ENCODE measurements around the gene BACH2.
"Not testable (repeated sequence)": the region's sequence is repeated elsewhere in the genome, so short reads cannot be mapped to it uniquely, and the experiment has no call there.

Gene BACH2

GRCh38 chr6:90149280-90149679 is 147.4 kb downstream of the BACH2 start:
- no peak for DNase-seq

DNA sequence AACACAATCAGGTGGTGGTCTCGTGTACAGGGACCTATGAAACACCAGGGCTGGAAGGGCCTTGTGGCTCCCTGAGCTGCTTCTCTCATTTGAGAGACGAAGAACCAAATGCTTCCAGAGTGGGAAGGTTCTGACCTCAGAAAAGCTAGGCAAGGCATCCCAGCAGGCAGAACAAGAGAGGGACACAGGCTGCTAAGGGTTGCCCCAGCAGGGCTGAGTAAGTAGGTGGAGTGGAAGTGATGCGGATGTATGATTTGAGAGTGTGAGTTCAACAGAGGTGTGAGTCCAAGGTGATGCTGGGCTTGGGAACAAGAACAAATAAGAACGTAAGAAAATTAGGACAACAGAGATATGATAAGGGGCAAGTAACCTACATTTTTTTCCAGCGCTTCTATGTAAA is 147.8 kb downstream of the BACH2 start:
- no peak for DNase-seq

- DNase-seq: peak; percentile 77
Observed at GRCh38 chr6:90146921-90147649, 149.6 kb downstream of the BACH2 start.

DNA sequence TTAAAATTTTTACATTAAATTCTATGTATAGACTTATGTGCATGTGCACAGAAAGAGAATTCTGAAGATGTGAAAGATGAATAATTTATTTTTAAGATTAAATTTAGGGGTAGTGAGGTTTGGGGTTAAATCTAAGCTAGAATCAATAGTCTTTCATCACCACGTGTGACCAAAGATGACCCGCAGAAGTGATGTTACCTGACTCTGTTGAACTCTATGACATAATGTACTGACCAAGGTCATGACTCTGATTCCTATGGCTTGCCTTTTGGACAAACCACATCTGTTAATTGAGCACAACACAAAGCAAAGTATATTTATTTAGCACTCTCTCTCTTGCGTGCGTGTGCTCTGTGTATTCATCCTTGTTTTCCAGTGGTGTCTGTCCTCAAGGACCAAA is 150.6 kb downstream of the BACH2 start:
- no peak for DNase-seq

- no peak for DNase-seq
Observed at GRCh38 chr6:90144928-90145555, 151.6 kb downstream of the BACH2 start.

DNA sequence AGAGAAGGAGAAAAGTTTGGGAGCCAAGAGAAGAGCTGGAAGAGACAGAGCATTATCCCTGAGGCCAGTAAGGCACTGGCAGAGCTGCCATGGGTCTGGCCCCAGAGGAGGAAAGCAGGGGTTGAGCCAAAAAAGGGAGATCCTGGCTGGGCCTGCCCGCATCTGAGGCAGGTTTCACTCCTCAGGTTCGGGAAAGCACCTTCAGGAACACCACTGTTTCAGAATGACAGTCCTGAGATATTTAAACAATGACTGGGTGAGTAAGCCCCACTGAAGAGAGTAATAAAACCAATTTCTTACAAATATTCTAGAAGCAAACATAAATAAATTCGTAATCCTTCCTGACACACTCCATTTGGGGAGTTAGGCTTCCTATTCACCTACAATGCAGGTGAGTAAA is 152.2 kb downstream of the BACH2 start:
- no peak for DNase-seq

DNA sequence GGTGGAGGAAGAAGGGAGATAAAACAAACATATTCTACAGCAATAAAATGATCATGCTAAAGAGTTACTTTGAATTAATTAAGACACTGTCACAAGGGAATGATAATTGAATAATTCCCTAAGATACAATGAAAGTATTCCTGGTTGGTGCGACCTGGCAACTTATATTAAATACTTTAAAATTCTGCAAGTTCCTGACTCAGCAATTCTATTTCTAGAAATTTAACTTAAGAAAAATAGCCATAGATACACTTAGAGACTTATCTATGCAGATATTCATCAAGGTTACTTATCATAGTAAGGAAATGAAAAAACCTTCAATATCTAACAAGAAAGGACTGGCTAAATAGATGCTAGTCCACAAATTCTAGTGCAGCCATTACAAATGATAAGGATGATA is 156.0 kb downstream of the BACH2 start:
- DNase-seq: no peak

GRCh38 chr6:90139272-90139817 is 157.3 kb downstream of the BACH2 start:
- DNase-seq: no peak

DNA sequence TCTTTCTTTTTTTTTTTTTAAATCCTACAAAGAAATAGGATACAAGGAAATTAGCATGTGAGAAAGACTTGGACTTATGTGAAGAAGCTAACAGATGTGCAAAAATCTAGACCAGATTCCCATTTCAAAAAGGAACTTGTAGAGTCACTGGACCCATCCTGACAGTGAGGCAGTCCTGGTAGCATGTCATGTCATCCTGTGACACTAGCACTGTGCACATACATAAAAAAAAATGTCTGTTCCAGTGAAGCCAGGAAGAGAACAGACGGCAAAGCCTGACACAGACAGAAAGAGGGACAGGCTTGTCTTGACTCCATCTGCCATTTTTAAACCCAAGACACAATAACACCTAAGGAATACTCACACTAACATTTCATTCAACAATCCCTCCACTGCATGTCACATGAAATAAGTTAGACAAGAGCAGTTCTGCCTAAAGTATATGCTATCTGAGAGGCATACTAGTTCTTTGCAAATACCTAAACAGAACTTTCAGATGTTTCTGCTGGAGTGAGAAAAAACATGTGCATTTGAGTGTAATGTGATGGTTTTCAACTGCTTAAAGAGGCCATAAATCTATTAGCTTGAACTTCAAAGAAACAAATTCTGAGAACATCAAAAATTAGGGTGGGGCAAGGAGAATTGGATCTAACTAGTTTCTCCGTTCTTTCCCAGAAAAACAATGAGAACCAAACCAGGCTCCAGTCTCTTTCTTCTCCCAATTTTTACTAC is 159.6 kb downstream of the BACH2 start:
- DNase-seq: no peak

DNA sequence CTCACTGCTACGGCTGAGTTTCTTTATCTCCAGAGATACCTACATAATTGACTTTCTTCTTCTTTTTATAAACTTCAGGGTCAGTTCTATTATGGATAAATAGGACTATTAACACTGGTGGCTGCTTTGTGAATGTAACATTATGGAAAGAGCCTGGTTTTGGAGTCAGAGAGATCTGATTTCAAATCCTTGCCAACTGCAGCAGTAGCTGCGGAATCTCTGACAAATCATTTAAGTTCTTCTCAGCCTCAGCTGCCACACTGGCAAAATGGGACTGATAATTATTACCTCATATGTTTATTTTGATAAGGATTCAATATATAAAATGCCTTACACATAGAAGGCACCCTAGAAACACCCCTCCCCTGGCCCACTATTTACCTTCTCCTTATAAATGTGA is 160.5 kb downstream of the BACH2 start:
- DNase-seq: no peak

- peak; percentile 30 for DNase-seq
Observed at GRCh38 chr6:90135667-90136066, 161.0 kb downstream of the BACH2 start.

DNA sequence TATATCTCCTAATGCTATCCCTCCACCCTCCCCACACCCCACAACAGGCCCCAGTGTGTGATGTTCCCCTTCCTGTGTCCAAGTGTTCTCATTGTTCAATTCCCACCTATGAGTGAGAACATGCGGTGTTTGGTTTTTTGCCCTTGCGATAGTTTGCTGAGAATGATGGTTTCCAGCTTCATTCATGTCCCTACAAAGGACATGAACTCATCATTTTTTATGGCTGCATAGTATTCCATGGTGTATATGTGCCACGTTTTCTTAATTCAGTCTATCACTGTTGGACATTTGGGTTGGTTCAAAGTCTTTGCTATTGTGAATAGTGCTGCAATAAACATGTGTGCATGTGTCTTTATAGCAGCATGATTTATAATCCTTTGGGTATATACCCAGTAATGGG is 163.0 kb downstream of the BACH2 start:
- not testable (repeated sequence) for DNase-seq

DNA sequence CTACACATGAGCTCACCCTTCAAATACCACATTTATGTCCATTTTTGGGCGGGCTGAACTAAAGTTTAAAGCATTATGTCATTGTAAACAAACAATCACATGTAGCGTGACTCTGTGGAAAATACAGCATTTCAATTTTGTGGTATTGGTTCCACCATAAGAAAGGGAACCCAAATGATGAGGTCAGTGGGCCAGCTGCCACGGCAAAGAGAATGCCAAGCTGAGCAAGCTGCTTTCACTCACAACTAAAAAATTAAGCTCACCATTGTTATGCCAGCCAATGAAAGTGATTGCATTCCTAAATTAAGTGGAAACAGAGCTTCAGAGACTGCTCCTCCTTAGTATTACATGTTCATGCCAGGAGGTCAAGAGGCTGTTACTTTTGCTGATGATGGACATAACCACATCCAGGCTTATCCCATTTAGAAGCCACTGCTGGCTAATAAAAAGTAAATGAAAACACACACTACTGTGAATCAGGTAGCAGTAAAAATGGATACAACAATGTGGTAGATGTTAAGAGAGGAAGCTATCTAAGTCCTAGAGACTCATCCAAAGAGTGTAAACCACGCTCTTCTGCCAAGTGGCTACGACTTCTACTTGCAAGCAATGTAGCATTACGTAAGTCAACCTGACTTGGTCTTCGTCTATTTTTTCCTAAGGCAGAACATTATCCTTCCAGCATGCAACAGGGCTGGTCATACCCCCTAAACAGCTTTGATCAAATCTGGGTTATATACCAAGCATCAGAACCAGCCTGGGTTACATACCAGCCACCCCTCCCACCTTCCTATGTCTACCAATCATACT is 164.8 kb downstream of the BACH2 start:
- peak; percentile 22 for DNase-seq

DNA sequence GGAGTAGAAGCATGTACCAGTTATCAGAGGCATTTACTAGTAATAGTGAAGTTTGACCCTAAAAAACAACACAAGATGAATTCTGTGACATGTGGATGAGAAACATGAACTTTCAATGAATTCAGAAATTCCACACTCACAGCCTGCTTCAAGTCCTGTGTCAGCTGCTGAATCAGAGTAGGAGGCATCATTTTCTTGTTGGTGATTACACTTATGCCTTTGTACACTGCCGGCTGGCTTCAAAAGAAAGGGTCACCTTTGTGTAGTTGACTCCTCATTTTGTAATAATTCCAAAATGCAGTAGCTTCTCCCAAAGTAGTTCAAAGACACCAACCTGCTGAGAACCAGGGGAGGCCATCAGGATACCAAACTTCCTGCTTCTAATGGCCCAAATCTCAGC is 165.5 kb downstream of the BACH2 start:
- no peak for DNase-seq

GRCh38 chr6:90128687-90129086 is 168.0 kb downstream of the BACH2 start:
- not testable (repeated sequence) for DNase-seq

DNA sequence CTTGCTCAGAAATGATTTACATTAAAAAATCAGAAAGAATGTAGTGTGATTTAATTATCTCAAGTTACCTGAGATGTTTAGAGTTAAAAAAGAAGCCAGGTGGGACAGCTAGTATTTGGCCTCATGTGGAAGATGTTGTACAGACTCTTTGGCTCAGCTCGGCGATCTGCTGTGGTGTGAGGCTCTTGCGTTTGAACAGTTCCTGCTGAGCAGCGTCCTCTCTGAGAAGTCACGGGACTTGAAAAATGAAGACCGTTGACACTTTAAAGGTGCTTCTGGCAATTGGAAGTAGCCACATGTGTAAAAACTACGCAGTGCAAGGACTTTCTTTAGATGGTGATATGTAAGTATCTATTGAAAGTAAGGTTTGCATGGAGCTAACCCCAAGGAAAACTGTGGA is 169.0 kb downstream of the BACH2 start:
- peak; percentile 25 for DNase-seq

DNA sequence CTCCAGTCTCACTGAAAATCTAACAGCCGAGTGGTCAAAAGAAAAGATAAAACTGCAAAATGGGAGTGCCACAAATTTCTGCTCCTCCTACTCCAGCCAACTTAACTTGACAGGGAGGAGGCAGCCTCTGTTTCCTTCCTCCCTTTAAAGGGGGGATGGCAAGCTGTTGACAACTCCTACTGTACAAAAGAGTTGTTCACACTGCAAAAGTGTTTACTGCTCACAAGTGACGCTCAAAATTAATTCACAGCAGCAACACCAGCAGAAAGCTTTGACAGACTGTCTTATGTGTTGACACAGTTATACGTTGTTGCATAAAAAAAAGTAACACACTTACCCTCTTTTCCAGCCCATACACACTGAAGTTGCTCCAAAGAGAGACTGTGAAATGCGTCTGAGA is 169.8 kb downstream of the BACH2 start:
- peak; percentile 30 for DNase-seq

- no peak for DNase-seq
Observed at GRCh38 chr6:90126181-90126580, 170.5 kb downstream of the BACH2 start.

- DNase-seq: no peak
Observed at GRCh38 chr6:90124874-90125510, 171.7 kb downstream of the BACH2 start.

DNA sequence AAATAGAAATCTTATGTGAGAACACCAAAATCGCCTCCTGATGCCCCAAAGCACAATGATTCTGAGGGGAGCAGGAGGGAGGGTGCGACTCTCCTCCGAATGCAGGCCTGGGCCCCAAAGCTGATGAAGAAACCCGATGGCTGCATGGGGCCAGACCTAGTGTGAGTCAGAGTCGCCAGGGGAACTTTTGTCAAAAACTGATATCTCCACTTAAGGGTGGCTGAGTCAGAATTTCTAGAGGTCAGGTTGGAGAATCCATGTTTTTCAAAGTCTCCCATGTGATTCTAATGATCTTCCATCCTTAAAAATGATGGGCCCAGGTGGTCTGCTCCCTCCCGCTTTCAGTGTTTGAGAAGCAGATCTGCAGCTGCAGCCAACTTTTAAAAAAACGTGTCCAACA is 172.8 kb downstream of the BACH2 start:
- DNase-seq: no peak

DNA sequence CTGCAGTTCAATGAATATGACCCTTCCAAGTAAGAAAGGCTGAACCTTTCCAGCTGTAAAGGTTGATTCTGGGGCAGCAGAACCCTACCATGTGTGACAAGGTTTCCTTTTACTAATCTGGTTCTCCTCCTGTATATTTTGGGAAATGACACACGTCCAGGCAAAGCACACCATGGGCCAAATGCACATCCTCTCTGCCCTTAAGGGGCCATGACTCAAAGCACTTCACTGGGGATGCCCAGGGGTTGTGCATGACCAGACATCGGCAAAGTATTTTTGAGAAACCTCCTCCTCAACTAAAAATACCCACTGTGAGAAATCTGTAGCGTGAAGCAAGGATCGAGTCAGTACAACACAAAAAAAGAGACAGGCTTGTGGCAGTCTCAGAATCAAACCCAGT is 174.7 kb downstream of the BACH2 start:
- no peak for DNase-seq

DNA sequence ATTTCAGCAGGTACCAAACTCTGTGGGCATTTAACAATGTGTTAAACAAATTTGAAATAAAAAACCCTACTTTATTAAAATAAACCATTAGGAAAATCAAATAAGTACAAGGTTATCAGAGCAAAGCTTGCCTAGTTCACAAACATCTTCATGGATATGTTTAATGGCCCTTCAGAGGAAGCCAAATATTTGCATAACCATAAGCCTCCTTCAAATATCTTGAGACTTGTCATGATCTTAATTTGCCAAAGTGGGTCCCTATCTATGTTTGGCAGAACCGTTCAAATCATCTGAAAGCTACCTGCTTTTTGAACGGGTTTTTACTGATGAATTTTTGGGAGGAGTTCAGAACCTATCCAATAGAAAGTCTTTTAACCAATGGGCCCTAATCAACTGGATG is 176.3 kb downstream of the BACH2 start:
- DNase-seq: no peak

Measured in hematopoietic multipotent progenitor cell treated with erythropoietin and hydrocortisone succinate and interleukin-3 and kit ligand, for 4 days (in vitro differentiated cells).